GM12864 (cell line): ENCODE measurements around the gene LDLR.
"Not testable (repeated sequence)": the region's sequence is repeated elsewhere in the genome, so short reads cannot be mapped to it uniquely, and the experiment has no call there.

Experiments used
- DNase-seq: peaks from one replicate; pipeline ENCODE4 v3.0.0-alpha.2; 2011; ENCODE audit warnings: low read depth
- H3K4me3 ChIP-seq: 2 replicates; pipeline ENCODE4 v1.5.1; 2011; ENCODE audit warnings: mild to moderate bottlenecking, low read depth, low read length, control low read depth
- TF ChIP-seq, protein P1 (sequence below): IDR thresholded peaks from 2 replicates; pipeline ENCODE4 v1.5.1; 2011; ENCODE audit warnings: low read depth, mild to moderate bottlenecking, moderate library complexity, low read length, control low read depth, inconsistent platforms; ENCODE audit errors: missing control alignments

LDLR gene

DNA sequence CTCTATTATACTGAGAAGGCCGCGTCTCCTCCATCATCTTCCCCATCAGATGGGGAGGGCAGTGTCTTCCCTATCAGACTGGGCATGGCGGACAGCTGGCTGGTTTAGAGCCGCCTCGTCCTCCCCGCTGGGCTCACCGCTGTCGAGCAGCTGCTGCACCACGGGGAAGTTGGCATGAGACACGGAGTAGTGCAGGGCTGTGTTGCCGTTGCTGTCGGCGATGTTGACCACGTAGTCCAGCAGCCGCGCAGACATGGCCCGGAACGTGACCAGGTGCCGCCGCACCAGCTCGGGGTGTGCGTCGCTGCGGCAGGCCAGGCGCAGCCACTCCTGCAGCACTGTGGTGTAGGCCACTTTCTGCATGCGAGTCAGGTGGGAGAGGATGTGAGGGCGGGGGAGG lies 85.1 kb downstream of the LDLR start:
- no peak for DNase-seq
- no peak overlapping the region for H3K4me3 ChIP-seq
- TF ChIP-seq, protein P1, sequence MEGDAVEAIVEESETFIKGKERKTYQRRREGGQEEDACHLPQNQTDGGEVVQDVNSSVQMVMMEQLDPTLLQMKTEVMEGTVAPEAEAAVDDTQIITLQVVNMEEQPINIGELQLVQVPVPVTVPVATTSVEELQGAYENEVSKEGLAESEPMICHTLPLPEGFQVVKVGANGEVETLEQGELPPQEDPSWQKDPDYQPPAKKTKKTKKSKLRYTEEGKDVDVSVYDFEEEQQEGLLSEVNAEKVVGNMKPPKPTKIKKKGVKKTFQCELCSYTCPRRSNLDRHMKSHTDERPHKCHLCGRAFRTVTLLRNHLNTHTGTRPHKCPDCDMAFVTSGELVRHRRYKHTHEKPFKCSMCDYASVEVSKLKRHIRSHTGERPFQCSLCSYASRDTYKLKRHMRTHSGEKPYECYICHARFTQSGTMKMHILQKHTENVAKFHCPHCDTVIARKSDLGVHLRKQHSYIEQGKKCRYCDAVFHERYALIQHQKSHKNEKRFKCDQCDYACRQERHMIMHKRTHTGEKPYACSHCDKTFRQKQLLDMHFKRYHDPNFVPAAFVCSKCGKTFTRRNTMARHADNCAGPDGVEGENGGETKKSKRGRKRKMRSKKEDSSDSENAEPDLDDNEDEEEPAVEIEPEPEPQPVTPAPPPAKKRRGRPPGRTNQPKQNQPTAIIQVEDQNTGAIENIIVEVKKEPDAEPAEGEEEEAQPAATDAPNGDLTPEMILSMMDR, result no peak

DNA sequence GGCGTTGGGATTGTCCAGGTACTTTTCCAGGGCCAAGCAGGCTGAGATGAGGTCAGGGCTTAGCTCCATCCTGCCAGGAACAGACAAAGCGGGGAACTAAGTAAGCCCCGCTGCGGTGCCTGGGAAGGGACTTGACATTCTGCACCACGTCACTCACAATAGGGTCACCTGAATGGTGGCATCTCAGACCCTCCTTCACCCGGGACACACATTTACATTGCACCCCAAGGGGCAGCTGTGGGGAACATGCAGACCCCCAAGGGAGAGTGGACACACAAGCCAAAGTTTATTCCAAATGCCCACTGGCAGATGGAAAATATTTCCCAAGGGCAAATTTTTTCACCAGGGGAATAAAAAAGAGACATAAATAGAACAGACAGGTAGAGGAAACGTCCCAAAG lies 86.7 kb downstream of the LDLR start:
- TF ChIP-seq, protein P1, result no peak
- no peak for DNase-seq
- no peak overlapping the region for H3K4me3 ChIP-seq

DNA sequence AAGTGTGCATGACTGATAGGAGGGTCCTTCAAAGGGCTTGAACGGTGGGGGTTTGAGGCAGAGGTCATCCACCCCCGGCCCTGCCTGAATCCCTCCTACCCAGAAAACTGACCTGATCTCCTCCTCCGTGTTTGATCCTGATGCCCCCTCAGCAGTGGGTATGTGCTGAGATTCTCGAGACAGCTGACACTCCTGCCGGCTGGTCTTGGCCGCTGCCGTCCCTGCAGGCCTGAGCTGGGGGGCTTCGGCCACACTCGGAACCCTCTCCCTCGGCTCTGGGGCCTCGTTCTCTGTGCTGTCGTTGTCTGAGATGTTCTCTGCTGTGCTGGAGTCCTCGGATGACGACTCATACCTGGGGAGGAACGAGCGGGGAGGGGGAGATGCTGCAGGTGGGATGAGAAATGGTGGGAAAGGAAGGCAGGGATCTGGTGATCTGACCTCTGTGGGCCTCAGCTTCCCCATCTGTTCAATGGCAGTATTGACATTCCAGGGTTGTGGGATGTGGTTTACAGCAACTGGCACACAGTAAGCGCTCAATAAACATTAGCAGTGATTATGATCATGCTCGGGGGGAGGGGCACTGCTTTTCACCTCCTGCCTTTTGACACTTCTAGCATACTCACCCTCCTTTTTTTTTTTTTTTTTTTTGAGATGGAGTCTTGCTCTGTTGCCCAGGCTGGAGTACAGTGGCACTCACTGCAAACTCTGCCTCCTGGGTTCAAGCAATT lies 87.4 kb downstream of the LDLR start:
- no peak overlapping the region for H3K4me3 ChIP-seq
- TF ChIP-seq, protein P1, result no peak
- DNase-seq, result no peak

DNA sequence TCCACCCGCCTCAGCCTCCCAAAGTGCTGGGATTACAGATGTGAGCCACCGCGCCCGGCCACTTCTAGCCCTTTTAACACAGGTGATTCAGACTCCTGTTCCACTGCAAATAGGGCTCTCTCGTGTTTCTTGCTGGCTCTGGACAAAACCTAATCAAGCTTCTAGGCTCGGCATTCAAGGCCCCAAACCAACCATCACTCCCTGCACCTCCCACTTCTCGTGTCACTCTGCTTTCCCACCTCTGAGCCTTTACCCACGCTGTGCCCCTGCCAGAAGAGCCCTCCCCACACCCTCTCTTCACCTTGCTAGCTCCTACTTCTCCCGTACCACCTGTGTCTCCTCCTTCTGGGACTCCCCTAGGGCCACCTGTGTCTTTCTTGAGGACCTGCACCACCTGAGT lies 88.3 kb downstream of the LDLR start:
- no peak overlapping the region for H3K4me3 ChIP-seq
- DNase-seq, result no peak
- TF ChIP-seq, protein P1, result no peak

DNA sequence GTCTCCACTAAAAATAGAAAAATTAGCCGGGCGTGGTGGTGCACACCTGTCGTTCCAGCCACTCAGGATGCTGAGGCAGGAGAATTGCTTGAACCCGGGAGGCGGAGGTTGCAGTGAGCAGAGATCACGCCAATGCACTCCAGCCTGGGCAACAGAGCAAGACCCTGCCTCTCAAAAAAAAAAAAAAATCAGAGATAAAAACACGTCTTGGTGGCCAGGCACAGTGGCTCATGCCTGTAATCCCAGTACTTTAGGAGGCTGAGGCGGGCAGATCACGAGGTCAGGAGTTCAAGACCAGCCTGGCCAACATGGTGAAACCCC lies 89.8 kb downstream of the LDLR start:
- not testable (repeated sequence) for DNase-seq, H3K4me3 ChIP-seq

DNA sequence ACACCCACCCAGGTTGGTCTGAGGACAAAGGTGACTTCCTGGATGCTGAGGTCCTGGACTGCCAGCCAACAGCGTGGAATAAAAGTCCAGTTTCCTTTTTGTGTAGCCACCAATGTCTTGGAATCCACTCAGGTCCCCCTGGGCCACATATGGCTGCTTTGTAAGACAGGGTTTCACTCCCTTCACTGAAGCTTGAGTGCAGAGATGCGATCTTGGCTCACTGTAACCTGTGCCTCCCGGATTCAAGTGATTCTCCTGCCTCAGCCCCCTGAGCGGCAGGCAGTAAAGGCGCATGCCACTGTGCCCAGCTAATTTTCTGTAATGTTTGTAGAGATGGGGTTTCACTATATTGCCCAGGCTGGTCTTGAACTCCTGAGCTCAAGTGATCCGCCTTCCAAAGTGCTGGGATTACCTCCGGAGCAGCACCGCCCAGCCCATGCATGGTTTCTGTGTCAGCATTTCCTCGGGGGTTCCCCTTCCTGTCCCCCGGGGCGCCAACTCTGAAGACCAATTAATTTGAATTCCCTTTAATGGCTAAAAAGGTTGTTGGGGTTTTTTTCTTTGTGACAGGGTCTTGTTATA lies 90.5 kb downstream of the LDLR start:
- TF ChIP-seq, protein P1, result no peak
- no peak for DNase-seq
- peak overlapping the region; percentile 50 for H3K4me3 ChIP-seq

DNA sequence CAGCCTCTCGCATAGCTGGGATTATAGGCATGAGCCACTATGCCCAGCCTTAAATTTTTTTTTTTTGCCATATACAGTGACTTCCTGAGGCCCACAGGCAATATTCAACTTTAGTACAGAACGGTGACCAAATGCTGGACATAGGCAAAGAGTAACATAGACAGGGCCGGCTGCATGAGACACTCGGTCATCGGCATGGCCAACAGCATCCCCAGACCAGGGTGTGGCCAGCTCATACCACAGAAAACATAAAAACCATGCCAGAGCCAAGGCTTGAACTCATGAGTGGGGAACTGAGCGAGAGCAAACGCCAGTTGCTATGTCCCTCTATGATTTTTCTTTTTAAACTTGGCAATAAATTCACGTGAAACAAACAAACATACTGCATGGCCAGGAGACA lies 91.1 kb downstream of the LDLR start:
- TF ChIP-seq, protein P1, result no peak
- H3K4me3 ChIP-seq, result no peak overlapping the region; the same call in 1 of the 2 replicates
- DNase-seq, result no peak

DNA sequence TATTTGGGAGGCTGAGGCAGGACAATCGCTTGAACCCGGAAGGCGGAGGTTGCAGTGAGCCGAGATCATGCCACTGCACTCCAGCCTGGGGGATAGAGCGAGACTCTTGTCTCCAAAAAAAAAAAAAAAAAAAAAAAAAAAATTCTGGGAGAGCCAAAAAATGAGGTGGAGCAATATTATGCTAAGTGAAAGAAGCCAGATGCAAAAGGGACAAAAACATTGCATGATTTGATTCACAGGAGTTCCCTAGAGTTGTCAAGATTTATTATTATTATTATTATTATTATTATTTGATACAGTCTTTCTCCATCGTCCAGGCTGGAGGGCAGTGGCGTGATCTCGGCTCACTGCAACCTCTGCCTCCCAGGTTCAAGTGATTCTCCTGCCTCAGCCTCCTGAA lies 91.7 kb downstream of the LDLR start:
- not testable (repeated sequence) for H3K4me3 ChIP-seq, DNase-seq
